NCI-H2227 (cell line): ENCODE data around the gene ANK2.

ENCODE experiments used
- DNase-seq: peaks from one replicate; lab custom pipeline; 2025; ENCODE audit not compliant: unreplicated experiment; lab: John Stamatoyannopoulos, UW

Gene ANK2

DNA sequence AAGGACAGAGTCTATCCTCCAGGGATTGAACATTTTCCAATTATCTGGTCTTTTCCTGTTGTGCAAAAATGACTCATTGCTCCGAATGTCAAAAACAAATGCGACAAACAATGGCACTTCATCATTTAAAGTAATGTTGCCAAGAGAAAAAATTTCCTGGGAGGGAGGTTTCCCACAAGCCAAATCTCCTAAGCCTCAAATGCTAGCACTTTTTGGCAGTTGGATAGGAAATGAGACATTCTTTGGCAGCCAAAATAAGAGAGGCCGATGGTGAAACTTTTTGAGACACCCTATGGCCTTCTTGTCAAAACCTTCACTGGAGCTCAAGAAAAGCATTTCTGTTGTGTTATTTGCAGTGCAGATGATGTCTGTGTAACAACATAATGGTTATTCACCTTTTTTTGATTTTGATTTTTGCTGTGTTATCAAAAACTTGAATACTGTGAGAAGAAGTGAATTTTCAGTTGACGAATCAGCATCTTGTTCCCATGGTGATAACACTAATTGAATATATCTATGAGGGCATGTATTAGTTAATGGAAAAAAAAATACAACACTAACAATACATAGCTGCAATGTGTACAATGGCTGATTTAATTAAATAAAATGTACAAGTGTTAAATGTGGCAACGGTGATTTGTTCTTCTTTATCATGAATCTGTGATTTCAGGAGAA is 333.8 kb downstream of the ANK2 start:
- DNase-seq = no peak

DNA sequence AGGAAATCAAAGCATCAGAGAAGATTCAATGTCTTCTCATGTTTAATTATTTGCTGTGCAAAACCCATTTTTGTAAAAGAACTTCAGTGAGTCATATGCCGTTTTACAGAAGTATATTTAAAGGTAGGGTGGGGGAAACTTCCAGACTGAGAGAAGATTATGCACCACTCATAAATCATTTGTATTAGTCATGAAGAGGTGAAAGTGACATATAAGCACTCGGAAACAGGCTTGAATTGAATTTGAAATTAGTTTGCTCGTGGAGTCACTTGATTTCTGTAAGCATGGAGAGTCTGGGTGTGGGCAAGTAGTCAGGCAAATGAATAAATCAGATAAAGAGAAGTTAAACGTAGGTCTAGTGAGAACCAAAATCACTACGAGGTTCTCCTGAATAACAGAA is 335.1 kb downstream of the ANK2 start:
- DNase-seq = no peak

DNA sequence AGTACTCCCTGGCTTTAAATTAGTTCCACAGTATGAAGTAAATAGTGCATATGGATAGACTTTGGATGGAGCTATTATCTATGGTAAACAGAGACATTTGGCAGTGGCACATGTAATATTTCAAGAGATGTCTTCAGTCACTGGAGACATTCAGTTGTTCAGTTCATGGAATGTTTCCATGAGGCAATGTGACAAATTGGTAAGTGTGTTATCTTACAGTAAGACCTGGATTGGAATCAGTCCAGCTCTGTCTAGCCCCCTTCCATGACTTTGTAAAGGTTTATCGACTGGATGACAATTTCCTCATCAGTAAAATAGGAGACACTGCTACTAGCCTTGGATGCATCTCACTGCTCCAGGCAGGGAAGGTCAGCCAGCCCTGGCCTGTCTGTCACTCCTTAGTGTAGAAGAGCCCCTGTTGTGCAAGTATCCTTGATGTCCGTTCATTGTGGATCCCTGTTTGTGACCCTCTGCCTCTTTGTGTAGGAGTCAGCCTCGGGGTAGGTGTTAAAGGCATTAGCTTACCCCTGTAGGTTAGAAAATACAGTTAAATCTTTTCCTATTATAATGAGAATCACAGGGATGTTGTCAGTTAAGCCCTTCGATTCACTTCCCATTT is 335.9 kb downstream of the ANK2 start:
- DNase-seq = no peak

DNA sequence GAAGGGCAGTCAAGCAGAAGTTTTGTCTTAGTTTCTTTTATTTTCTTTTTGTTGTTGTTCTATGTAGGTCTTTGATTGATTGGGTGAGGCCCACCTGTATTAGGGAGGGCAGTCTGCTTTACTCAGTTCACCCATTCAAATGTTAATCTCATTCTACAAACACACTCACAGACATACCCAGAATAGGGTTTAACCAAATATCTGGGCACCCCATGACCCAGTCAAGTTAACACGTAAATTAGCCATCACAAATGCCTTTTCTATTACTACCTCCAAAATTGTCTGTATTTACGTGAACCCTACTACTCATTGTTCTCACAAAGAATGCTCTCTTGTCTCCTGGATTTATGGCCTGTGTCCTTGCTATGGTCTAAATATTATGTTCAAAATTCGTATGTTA is 339.7 kb downstream of the ANK2 start:
- DNase-seq = no peak

DNA sequence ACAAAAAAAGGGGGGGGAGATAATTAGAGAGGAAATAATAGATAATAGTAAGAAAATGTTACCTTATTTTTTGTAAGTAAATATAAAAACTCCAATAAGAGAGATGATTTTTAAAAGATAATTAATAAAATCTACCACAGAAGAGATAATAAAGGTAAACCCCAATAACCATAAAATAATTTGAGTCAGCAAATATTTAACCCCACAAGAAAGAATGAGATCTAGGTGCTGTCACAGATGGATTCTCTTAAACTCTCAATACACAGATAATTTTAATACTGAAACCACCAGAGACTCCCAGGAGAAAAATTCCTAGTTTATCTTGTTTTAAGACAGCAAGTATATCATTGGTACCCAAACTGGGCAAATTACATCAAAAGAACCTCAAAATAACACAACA is 341.4 kb downstream of the ANK2 start:
- DNase-seq = no peak

DNA sequence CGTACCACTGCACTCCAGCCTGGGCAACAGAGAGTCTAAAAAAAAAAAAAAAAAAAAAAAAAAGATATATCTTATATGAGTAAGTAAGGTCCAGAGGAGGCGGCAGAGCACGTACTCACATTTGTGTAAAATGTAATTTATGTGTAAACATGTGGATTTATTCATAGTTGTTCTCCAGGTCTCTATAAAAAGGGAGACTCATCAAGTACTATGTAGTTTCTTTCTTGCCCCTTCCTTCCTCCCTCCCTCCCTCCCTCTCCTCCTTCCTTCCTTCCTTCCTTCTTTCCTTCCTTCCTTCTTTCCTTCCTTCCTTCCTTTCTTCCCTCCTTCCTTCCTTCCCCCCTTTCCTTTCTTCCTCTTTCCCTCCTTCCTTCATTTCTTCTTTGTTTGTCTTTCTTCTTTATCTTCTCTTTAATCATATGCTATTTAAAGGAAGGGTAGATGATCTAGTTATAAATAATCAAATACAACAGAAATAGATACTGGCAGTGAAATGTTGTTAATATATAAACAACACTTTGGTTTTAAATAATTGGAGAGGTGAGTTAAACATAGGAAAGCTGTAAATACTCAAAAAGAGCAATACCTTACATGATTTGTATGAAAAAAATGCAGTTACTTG is 344.8 kb downstream of the ANK2 start:
- DNase-seq = no peak

DNA sequence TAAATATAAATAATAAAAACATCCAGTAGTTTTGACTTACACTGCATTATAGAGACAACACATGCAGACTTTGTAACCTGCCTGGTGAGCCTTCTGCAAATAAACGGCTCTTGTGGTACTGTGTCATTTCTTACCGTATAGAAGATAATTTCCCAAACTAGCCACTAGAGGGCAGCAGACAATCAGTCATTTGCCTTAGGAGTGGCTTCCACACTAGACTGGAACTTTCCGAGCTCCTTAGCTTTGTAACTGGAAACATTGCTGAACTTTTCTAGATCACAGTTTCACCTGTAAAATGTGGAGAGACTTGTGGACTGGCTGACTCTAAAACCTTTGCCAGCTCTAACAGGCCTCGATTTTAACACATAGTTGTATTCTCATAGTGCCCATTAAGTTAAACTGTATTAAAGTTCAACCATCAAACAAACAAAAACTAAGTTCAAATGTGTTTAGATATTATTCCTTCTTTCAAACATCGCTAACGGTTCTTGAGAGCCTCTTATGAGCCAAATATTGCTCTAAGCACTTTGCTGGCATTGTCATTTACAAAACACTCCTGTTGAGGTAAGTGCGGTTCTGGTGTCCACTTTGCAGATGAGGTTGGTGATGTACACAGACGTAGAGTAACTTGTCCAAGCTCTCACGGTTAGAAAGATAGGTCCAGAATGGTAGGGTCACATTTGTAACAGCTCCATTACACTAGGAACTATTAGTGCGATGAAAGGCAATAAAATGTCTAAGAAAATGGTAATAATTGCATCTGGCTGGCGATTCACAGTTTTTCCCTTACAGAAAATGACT is 345.5 kb downstream of the ANK2 start:
- DNase-seq = peak; percentile 88

DNA sequence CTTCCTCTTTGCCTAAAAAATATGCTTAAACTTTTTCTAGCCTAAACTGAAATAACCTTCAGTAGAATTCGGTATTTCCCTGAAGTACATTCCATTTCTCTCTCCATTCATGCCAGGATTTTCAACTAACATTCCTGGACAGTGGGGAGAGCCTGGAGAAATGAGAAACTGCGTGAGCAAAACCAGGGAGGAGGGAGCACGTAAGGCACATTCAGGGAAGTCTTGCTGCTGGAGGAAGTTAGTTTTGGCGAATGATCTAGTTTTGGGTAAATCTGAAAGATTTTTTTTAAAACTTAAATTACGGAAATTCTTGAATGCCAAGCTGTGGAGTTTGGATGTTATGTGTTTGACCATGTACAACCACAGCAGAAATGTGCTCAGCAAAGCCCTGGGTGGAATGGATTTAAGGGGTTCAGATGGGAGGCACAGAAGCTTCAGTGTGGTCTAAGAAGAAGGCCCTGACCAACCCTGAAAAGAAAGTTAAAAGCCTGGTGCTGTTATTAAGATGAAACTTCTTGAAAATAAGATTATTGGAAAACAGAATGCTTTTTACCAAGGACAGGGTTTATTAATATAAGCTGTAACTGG is 347.8 kb downstream of the ANK2 start:
- no peak for DNase-seq

DNA sequence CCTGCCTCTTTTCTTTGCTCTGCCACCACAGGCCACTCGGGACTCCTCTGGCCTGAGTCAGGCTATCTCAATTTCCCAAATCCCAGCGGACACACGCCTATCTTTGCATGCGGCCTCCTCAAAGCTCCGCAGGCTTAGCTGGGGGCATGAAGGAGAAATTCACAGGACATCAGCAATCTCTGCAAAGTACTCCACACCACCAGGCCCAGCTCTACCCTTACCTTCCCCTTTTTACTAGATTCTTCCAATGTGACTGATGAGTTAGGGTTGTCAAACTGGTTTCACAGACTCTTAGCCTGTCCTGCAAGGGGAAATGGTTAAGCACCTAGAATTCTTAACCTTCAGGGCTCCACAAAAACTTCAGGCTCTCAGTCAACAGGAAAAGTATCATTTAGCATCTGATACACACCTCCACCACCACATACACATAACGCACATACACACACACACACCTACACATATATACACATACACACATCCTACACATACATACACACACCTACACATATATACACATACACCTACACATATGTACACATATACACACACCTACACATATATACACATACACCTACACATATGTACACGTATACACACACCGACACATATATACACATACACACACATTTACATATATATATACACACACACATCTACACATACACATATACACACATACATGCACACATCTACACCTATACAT is 349.1 kb downstream of the ANK2 start:
- DNase-seq = no peak

DNA sequence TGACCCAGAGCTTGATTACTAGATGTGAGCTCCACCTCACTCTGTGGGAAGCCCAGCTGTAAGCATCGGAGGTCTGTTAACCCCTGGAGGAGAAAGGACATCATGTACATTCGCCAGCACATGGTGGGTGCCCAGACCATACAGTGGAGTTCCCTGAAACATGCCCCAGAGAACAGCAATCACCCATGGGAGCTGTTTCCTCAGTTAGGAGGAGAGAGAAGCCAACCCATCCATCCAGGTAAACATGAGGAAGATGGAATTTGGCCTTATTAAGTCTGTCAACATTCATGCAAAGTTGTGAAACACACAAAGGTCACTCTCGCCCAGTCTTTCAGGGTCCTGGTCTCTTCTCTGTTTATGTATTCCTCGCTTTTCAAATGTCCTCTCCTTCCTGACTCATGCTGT is 354.7 kb downstream of the ANK2 start:
- DNase-seq = no peak

DNA sequence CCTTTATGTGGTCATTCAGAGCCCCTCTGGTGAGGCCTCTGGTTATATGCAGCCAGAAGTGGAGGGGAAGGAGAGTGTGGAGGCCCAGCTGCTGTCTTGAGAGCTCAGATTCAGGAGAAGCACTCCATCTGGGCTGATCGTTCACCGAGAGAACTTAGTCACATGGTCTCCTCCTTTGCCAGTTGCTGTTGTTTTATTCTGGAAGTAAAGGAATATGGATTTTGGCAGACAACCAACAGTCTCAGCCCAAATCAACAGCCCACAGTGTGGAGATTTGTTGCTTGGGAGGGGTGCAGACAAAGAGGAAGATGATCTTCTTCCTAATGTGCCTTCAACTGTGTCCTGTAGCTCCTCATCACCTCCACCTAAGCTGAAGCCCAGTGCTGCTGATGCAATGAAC is 355.4 kb downstream of the ANK2 start:
- DNase-seq = no peak

DNA sequence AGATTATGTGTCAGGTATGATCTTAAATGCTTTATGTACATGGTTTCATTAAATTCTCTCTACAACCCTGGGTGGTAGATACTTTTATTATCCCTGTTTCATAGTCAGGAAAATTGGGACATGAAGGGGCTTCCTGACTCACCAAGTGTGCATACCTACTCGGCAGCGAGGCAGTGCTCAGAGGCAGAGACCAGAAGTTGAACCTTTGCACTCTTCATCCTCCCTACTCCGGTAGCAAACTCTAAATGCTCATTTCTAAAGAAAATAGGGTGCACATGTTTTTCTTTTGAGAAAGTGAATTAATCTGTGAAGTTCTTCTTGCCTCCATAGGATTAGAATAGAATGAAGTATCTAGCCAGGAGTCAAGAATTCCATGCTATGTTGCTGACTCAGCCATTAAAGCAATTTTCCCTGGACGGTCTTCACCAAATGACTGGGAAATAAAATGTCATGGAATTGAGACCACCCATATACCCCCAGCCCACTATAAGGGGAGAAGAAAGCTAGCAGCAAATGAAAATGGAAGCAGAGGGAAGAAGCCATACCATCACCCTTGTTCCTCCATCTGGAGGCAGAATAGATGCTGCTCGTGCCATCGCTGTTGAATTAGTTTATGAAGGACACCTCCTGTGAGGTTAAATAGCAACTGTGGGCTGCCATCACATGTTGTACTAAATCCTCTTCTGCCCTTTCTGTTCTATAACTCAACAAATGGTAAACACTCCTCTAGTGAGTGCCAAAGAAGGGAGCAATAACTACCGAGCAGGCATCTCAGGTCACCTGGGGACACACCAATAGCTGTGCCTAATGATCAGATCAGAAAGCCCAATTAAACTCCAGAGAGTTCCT is 356.6 kb downstream of the ANK2 start:
- no peak for DNase-seq

DNA sequence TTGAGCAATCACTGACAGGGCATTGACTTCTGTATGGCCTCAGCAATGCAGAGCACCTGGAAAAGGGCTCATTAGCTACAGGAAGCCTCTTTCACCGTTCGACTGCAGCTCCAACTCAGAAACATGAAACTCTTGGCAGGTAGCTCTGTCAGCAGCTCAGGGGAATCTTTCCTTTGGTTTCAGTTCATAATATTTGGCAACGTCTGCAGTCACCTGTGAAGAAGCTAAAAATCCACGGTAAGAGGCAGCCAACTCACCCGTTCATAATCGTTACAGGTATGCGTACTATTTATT is 357.2 kb downstream of the ANK2 start:
- no peak for DNase-seq

DNA sequence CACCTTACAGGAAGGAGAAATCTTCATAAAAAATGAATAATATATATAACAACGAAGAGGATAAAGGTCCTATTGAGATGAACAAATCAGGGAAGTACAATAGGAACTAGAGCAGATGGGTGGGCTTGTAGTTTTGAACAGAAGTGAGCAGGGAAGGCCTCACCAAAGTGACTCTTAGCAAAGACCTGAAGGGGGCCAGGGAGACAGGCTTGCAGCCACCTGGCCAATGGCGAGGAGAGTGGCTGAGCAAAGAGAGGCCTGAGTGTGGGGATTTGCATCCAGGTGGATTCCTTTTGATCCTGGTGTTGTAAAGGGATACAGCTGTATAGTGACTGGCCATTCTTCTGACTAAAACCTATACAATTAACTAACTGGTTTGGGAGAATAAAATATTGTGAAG is 358.0 kb downstream of the ANK2 start:
- no peak for DNase-seq

DNA sequence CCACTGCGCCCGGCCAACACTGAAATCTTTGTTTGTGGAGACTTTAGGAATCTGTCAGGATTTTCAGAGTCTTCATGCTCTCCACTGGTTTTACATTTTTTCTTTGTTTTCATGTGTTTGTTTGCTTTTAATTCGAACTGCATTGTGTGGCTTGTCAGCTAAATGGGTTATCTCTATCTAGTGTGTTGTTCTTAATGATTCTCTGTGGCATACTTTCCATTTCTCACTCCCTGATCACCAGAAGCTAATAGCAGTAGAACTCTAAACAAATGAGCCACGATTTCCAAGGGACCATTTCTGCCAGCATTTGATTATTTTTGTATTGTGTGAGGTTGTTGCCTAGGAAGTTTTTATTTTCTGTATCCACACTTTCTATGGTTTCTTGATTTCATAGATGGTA is 359.7 kb downstream of the ANK2 start:
- DNase-seq = no peak

DNA sequence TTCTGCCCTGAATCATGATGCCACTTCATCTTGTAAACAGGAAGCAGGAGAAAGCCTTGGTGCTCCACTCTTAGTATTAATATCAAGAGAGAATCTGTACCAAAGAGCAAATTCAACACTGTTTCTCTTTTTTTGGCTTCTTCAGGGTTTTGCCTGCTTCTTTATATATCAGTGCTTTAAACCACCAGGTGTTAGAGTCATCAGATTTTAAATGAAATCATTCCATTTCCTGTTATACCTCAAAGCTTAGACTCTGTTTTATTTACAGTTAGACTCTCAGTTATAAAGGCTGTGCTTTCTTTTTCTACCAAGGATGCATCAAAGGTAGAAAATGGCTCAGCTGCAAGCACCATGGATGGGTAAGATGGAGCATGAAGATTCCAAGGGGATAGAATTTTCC is 361.2 kb downstream of the ANK2 start:
- DNase-seq = no peak

DNA sequence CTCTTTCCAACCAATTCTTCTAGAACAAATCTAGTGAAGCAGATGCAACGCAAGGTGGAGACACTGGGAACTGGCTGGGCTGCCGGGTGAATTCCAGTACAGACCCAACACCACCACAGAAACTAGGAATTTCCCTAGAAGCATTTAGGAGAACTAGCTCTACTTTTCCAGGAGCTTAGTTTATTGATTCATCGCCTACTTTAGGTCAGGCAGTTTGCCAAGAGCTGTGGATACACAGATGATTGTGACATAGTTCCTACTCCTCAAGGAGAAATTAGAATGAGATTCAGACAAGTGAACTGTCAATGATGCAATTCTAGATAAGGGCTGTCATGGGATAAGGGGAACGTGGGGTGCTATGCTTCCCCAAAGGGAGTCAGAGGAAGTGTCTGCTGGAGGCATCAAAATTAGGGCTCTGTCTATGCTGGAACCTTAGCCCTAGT is 362.1 kb downstream of the ANK2 start:
- no peak for DNase-seq

DNA sequence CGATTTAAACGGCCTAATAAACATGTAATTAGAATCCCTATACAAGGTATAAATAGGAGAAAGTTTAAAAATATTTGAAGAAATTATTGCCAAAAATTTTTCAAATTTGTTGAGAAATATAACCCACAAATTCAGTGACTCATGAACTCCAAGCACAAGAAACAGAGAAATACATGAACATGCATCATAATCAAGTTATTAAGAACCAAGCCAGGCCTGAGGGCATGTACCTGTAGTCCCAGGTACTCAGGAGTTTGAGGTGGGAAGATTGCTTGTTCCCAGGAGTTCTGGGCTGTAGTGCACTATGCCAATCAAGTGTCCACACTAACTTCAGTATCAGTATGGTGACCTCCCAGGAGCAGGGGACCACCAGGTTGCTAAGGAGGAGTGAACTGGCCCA is 370.2 kb downstream of the ANK2 start:
- no peak for DNase-seq

DNA sequence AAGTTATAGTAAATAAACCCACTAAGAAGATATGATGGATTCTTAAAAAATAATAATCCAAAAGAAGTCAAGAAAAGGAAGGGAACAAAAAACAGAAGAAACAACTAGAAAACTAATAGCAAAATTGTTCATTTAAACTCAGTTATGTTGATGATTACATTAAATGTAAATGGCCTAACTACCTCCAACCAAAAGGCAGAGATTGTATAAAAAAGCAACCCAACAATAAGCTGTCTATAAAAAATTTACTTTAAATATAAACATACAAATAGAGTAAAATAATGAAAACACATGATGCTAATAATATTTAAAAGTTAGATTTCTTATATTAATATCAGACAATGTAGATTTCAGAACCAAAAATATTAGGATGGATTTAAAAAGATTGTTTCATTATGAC is 371.5 kb downstream of the ANK2 start:
- no peak for DNase-seq

DNA sequence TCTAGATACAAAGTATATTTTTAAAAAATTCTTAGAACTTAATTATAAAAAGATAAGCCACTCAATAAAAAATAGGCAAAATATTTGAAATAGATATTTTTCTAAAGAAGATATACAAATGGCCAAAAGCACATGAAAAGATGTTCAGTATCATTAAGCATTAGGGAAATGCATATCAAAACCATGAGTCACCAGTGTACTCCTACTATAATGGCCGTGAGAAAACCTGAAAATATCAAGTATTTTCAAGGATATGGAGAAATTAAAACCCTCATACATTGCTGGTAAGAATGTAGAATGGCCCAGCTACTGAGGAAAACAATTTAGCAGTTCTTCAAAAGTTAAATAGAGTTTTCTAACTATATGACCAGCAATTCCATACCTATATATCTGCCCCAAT is 374.2 kb downstream of the ANK2 start:
- DNase-seq = no peak
